Measurements from ENCODE around the gene GRAMD2B. TPM values are rescaled to one million over a fixed set of nuclear protein-coding genes. Genes with fewer than 3 reads are reported as not detected.
A peak's percentile ranks its signal among the peaks of the same experiment; 100 is the strongest.

GRAMD2B gene
- total and polyA plus RNA-seq, 2 experiments from 2014 or later: 90.4 to 128 TPM

DNA sequence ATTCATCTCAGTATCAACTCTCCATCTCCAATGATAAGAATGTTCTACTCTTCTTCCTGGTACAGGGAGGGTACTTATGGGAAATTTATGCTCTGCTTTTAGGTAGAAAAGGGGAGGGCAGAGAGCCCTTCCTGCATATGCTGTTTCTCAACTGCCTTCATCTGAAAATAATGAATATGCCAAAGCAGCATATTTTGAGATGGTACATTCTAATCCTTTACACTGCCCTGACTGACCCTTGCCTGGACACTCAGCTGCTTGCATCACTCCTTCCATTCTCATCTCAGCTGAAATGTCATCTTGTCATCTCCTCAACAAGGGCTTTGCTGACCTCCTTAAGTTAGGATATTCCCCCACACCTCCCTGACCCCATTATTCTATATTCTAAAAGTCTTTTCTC, 103.3 kb downstream of the GRAMD2B start:
- Histone ChIP-seq H2AFZ (0 out of 2 replicates have a peak overlapping the region, but pooled peaks have one; percentile 5), H3K79me2 (ENCODE audit: insufficient read depth) (no peaks in the 10 kb centered on the region), H3K9me3 (ENCODE audit: low read depth) (no peaks in the 10 kb centered on the region), H3K4me1 (ENCODE audit: insufficient read depth) (peaks cover 12% of the 10 kb centered on the region; the same call in 1 of the 2 replicates), H3F3A (ENCODE audit: insufficient read depth) (no peaks in the 10 kb centered on the region), H3K4me3 (no peak overlapping the region), H3K27ac (no peak overlapping the region), H3K9ac (no peak overlapping the region), H4K20me1 (ENCODE audit: insufficient read depth) (no peaks in the 10 kb centered on the region), H3K27me3 (replicated peaks; ENCODE audit: insufficient read depth) (no peaks in the 10 kb centered on the region), H3K36me3 (ENCODE audit: low read depth) (no peaks in the 10 kb centered on the region), H3K9me2 (ENCODE audit: insufficient read depth) (no peaks in the 10 kb centered on the region), H3K4me2 (ENCODE audit: unreplicated experiment) (no peak overlapping the region)
- TF ChIP-seq EZH2 (IDR thresholded peaks at IDR 0.05; ENCODE audit: insufficient read depth, poor library complexity, severe bottlenecking) (no peak), EZH2phosphoT487 (IDR thresholded peaks at IDR 0.05; ENCODE audit: insufficient read depth, low read depth) (no peak)
- in situ Hi-C loops (cut with MboI): loop anchor here (25.0 kb wide), 1 partner anchor 514 kb away; no protein-coding TSS in a partner anchor
- no peak for DNase-seq

DNA sequence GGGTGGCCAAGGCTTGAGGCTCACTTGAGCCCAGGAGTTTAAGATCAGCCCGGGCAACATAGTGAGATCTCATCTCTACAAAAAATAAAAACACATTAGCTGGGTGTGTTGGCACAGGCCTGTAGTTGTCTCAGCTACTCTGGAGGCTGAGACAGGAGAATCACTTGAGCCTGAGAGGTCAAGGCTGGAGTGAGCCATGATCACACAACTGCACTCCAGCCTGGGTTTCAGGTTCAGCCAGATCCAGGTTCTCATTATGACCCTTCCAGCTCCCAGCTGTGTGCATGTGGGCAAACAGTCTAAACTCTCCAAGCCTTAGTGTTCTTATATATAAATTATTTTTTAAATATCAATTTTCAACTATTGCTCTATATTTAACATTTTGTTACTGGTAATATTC, 103.9 kb downstream of the GRAMD2B start:
- no peak for DNase-seq
- no peak overlapping the region for H3K4me2 ChIP-seq (ENCODE audit: unreplicated experiment)
- H3K9me2 ChIP-seq (ENCODE audit: insufficient read depth): no peaks in the 10 kb centered on the region
- no peak overlapping the region for H3K9ac ChIP-seq
- no peaks in the 10 kb centered on the region for H3K27me3 ChIP-seq (replicated peaks; ENCODE audit: insufficient read depth)
- no peak overlapping the region for H3K27ac ChIP-seq
- no peak overlapping the region for H3K4me3 ChIP-seq
- H3K36me3 ChIP-seq (ENCODE audit: low read depth): no peaks in the 10 kb centered on the region
- 92 to 94% methylated on average over 1 of the region's 1 CpG for WGBS, 2 experiments (ENCODE audit: low coverage in 1 of 2, low lambda C conversion rate in 2 of 2, missing lambda C conversion rate in 2 of 2)
- H3F3A ChIP-seq (ENCODE audit: insufficient read depth): no peaks in the 10 kb centered on the region
- H3K4me1 ChIP-seq (ENCODE audit: insufficient read depth): peaks cover 12% of the 10 kb centered on the region; the same call in 1 of the 2 replicates
- in situ Hi-C loops (cut with MboI): loop anchor here (25.0 kb wide), 1 partner anchor 515 kb away; no protein-coding TSS in a partner anchor
- H2AFZ ChIP-seq: 0 out of 2 replicates have a peak overlapping the region, but pooled peaks have one; percentile 5
- TF ChIP-seq EZH2phosphoT487 (IDR thresholded peaks at IDR 0.05; ENCODE audit: insufficient read depth, low read depth) (no peak), EZH2 (IDR thresholded peaks at IDR 0.05; ENCODE audit: insufficient read depth, poor library complexity, severe bottlenecking) (no peak)
- no peaks in the 10 kb centered on the region for H3K79me2 ChIP-seq (ENCODE audit: insufficient read depth)
- no peaks in the 10 kb centered on the region for H4K20me1 ChIP-seq (ENCODE audit: insufficient read depth)
- H3K9me3 ChIP-seq (ENCODE audit: low read depth): no peaks in the 10 kb centered on the region

DNA sequence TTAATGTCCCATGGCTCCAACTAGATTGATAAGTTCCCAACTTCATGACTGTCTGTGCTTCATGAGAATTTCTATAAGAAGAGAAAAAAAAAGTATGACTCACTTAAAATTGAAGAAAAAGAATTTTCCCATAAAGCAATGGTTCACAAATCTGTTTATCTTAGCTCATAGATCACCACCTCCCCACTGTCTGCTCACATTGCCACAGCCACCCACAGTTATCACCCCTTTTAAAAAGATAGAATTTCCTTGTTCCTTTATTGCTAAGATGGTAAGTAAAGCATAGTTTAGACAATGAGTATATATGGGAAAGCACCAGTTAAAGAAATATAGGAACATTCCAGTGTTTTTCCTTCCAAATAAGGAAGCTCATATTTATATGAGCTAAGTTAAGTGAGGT, 104.7 kb downstream of the GRAMD2B start:
- H3K4me1 ChIP-seq (ENCODE audit: insufficient read depth): peaks cover 12% of the 10 kb centered on the region; the same call in 1 of the 2 replicates
- no peaks in the 10 kb centered on the region for H3F3A ChIP-seq (ENCODE audit: insufficient read depth)
- in situ Hi-C loops (cut with MboI): loop anchor here (25.0 kb wide), 1 partner anchor 516 kb away; no protein-coding TSS in a partner anchor
- no peaks in the 10 kb centered on the region for H3K36me3 ChIP-seq (ENCODE audit: low read depth)
- 0 out of 2 replicates have a peak overlapping the region, but pooled peaks have one; percentile 6 for H3K27ac ChIP-seq
- H3K79me2 ChIP-seq (ENCODE audit: insufficient read depth): no peaks in the 10 kb centered on the region
- H4K20me1 ChIP-seq (ENCODE audit: insufficient read depth): no peaks in the 10 kb centered on the region
- no peak overlapping the region for H3K4me2 ChIP-seq (ENCODE audit: unreplicated experiment)
- no peak overlapping the region for H3K9ac ChIP-seq
- H3K9me3 ChIP-seq (ENCODE audit: low read depth): no peaks in the 10 kb centered on the region
- no peaks in the 10 kb centered on the region for H3K27me3 ChIP-seq (replicated peaks; ENCODE audit: insufficient read depth)
- H2AFZ ChIP-seq: peak overlapping the region; percentile 34; the same call in 1 of the 2 replicates
- H3K9me2 ChIP-seq (ENCODE audit: insufficient read depth): no peaks in the 10 kb centered on the region
- peak; percentile 54 for DNase-seq
- H3K4me3 ChIP-seq: no peak overlapping the region
- no peak for TF ChIP-seq EZH2phosphoT487 (IDR thresholded peaks at IDR 0.05; ENCODE audit: insufficient read depth, low read depth)
- TF ChIP-seq EZH2 (IDR thresholded peaks at IDR 0.05; ENCODE audit: insufficient read depth, poor library complexity, severe bottlenecking): no peak

DNA sequence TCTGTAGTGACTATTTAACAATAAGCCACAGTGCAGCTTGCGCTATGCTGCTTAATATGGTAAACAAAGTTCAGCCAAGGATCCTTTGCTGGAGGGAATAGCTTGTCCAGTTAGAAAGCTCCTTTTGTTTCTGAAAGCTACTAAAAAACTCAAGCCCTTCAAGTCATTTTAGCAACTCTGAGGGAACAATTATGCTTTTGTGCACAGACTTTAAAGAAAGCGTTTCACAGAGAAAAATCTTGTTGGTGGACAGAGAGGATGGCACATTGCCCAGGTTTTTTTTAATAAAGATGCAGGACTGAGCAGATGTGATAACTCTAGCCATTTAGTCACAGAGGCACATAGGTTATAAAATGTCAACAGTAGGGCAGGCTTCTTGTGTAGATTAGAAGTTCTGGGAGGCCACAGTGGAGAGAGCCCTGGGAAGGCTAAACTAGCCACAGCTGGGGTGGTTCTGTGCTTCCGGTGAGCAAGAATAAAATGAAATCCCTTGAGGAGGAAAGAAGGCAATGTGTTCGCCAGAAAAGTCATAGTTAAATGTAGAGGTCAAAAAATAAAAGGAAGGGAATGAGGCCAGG, 108.4 kb downstream of the GRAMD2B start:
- Histone ChIP-seq H3K9me3 (ENCODE audit: low read depth) (no peaks in the 10 kb centered on the region), H3K4me1 (ENCODE audit: insufficient read depth) (peaks cover 9% of the 10 kb centered on the region; the same call in 1 of the 2 replicates), H3K9me2 (ENCODE audit: insufficient read depth) (no peaks in the 10 kb centered on the region), H3K4me3 (no peak overlapping the region), H4K20me1 (ENCODE audit: insufficient read depth) (no peaks in the 10 kb centered on the region), H3K27me3 (replicated peaks; ENCODE audit: insufficient read depth) (no peaks in the 10 kb centered on the region), H3K79me2 (ENCODE audit: insufficient read depth) (no peaks in the 10 kb centered on the region), H3K27ac (no peak overlapping the region), H2AFZ (no peak overlapping the region), H3K36me3 (ENCODE audit: low read depth) (no peaks in the 10 kb centered on the region), H3F3A (ENCODE audit: insufficient read depth) (no peaks in the 10 kb centered on the region), H3K4me2 (ENCODE audit: unreplicated experiment) (no peak overlapping the region), H3K9ac (no peak overlapping the region)
- in situ Hi-C loops (cut with MboI): loop anchor here (25.0 kb wide), 1 partner anchor 519 kb away; no protein-coding TSS in a partner anchor
- peak; percentile 15 for DNase-seq
- TF ChIP-seq EZH2phosphoT487 (IDR thresholded peaks at IDR 0.05; ENCODE audit: insufficient read depth, low read depth) (no peak), EZH2 (IDR thresholded peaks at IDR 0.05; ENCODE audit: insufficient read depth, poor library complexity, severe bottlenecking) (no peak)
- WGBS, 2 experiments (ENCODE audit: low coverage in 1 of 2, low lambda C conversion rate in 2 of 2, missing lambda C conversion rate in 2 of 2): 61 to 66% methylated on average over 4 of the region's 4 CpGs

All from GM23248 (cell line).